ENCODE data around the gene MLANA. TPM values are rescaled to one million over a fixed set of nuclear protein-coding genes. Genes with fewer than 3 reads are reported as not detected.

The MLANA gene
- total RNA-seq, 1 donor, result not detected

DNA sequence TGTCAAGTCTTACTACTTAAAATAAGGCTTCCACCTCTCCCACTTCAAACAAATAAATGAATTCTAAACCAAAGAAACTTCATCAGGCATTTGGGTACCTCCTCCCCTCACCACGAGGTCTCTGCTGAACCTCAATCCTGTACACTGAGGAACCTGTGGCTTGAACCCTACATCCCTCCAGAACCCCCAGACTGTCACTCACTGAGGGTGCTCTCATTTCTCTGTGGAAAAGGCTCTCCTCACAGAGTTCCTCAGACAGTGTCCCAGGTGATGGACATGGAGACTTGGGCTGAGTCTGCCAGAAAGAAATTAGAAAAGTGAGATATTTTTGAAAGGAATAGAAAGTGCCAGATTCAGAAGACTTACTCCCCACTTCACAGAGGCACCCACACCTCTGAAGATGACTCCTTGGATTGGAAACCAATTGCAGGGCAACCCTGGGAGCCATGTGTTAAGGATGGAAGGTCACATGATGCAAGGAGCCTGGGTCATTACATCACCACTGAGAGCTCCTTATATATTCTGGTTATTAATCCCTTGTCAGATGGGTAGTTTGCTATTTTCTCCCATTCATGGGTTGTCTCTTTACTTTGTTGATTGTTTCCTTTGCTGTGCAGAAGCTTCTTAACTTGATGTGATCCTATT lies 19.8 kb downstream of the MLANA start:
- TF ChIP-seq, protein P1, sequence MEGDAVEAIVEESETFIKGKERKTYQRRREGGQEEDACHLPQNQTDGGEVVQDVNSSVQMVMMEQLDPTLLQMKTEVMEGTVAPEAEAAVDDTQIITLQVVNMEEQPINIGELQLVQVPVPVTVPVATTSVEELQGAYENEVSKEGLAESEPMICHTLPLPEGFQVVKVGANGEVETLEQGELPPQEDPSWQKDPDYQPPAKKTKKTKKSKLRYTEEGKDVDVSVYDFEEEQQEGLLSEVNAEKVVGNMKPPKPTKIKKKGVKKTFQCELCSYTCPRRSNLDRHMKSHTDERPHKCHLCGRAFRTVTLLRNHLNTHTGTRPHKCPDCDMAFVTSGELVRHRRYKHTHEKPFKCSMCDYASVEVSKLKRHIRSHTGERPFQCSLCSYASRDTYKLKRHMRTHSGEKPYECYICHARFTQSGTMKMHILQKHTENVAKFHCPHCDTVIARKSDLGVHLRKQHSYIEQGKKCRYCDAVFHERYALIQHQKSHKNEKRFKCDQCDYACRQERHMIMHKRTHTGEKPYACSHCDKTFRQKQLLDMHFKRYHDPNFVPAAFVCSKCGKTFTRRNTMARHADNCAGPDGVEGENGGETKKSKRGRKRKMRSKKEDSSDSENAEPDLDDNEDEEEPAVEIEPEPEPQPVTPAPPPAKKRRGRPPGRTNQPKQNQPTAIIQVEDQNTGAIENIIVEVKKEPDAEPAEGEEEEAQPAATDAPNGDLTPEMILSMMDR (IDR thresholded peaks at IDR 0.05; ENCODE audit: insufficient read depth, low read length), result no peak

GRCh38 chr9:5915438-5915837 lies 24.7 kb downstream of the MLANA start:
- no peak for DNase-seq (ENCODE audit: low read depth)
- TF ChIP-seq, protein P1 (IDR thresholded peaks at IDR 0.05; ENCODE audit: insufficient read depth, low read length), result no peak
- H3K4me3 ChIP-seq (ENCODE audit: low read depth, low read length), result no peak overlapping the region

More for the DNA sequence above, 19.8 kb downstream of the MLANA start:
- no peak overlapping the region for H3K4me3 ChIP-seq (ENCODE audit: low read depth, low read length)
- peak; percentile 12 for DNase-seq (ENCODE audit: low read depth)

- H3K4me3 ChIP-seq (ENCODE audit: low read depth, low read length), result no peak overlapping the region
- DNase-seq (ENCODE audit: low read depth), result no peak
- TF ChIP-seq, protein P1 (IDR thresholded peaks at IDR 0.05; ENCODE audit: insufficient read depth, low read length), result no peak
Measured at GRCh38 chr9:5917273-5917672, 26.6 kb downstream of the MLANA start.

DNA sequence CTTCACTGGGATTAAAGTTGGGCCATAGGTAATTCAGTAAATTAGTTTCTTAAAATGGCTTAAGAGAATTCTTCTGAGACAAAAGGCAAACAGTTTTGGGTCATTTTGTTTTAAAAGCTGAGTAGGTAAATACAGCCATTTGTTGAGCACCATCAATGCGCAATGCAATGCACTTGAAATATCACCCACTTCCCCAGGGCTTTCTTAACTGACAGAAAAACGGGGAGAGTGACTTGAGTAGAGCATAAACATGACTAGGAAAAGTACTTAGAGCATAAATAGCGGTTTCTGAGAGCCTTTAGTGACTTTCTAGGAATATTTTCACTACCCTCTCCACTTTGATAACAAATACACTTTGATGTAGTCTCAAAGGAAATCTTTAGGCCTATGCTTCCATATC lies 27.2 kb downstream of the MLANA start:
- H3K4me3 ChIP-seq (ENCODE audit: low read depth, low read length), result no peak overlapping the region
- TF ChIP-seq, protein P1 (IDR thresholded peaks at IDR 0.05; ENCODE audit: insufficient read depth, low read length), result no peak
- no peak for DNase-seq (ENCODE audit: low read depth)

- TF ChIP-seq, protein P1 (IDR thresholded peaks at IDR 0.05; ENCODE audit: insufficient read depth, low read length), result no peak
- no peak for DNase-seq (ENCODE audit: low read depth)
- H3K4me3 ChIP-seq (ENCODE audit: low read depth, low read length), result no peak overlapping the region
Measured at GRCh38 chr9:5918460-5918859, 27.8 kb downstream of the MLANA start.

GRCh38 chr9:5920860-5921328 lies 30.2 kb downstream of the MLANA start:
- H3K4me3 ChIP-seq (ENCODE audit: low read depth, low read length), result no peak overlapping the region
- peak; percentile 2 for DNase-seq (ENCODE audit: low read depth)
- TF ChIP-seq, protein P1 (IDR thresholded peaks at IDR 0.05; ENCODE audit: insufficient read depth, low read length), result no peak

DNA sequence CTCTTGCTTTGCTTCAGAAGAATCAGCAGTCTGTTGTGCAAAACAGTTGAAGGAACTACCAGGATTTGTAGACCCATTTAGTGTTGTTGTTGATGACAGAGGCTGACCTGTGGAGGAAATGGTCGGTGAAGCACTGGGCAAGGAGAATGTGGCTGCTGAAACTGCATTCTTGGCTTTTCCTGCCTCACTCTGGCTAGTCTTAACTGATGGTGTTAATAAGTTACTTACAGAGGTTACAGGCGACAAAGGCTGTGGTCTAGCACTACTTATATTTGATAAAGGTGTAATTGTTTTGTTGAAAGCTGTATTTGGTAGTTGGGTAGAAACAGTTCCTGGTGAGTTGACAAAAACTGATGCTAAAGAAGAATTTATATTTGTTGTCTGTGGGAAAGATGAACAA lies 31.5 kb downstream of the MLANA start:
- TF ChIP-seq, protein P1 (IDR thresholded peaks at IDR 0.05; ENCODE audit: insufficient read depth, low read length), result no peak
- H3K4me3 ChIP-seq (ENCODE audit: low read depth, low read length), result no peak overlapping the region
- DNase-seq (ENCODE audit: low read depth), result no peak
